SK-N-SH treated with all-trans-retinoic acid at 6 μM for 48 hours (cell line): ENCODE data around the gene ATF6.

Experiments used
- ARNTL ChIP-seq: fragments of 450-650 bp; formaldehyde crosslinking; IDR thresholded peaks from 2 replicates; pipeline ENCODE4 v1.5.0; 2020; ENCODE audit warnings: low read depth, mild to moderate bottlenecking, moderate library complexity, borderline replicate concordance
- BACH2 ChIP-seq: fragments of 250-450 bp; sonication (Bioruptor Pico); IDR thresholded peaks from 2 replicates; pipeline ENCODE4 v1.9.0; 2021; ENCODE audit warnings: mild to moderate bottlenecking, borderline replicate concordance
- CREB5 ChIP-seq: fragments of 250-450 bp; sonication (Bioruptor Pico); IDR thresholded peaks from 2 replicates; pipeline ENCODE4 v1.5.1; 2020; ENCODE audit warnings: low read depth, mild to moderate bottlenecking, moderate library complexity
- CSDC2 ChIP-seq: fragments of 250-450 bp; sonication (Bioruptor Pico); IDR thresholded peaks from 2 replicates; pipeline ENCODE4 v1.5.0; 2020; ENCODE audit warnings: mild to moderate bottlenecking, moderate library complexity
- GLIS3 ChIP-seq: fragments of 250-450 bp; sonication (Bioruptor Pico); IDR thresholded peaks from 2 replicates; pipeline ENCODE4 v1.5.0; 2020; ENCODE audit warnings: mild to moderate bottlenecking, moderate library complexity
- OSR1 ChIP-seq: fragments of 250-450 bp; sonication (Bioruptor Pico); IDR thresholded peaks from 2 replicates; pipeline ENCODE4 v1.8.0; 2022; ENCODE audit warnings: moderate library complexity, mild to moderate bottlenecking, inconsistent platforms
- PATZ1 ChIP-seq: fragments of 250-450 bp; sonication (Bioruptor Pico); IDR thresholded peaks from 2 replicates; pipeline ENCODE4 v1.8.0; 2020; ENCODE audit warnings: mild to moderate bottlenecking, moderate library complexity, borderline replicate concordance
- SNAI2 ChIP-seq: fragments of 250-450 bp; sonication (Bioruptor Pico); IDR thresholded peaks from 2 replicates; pipeline ENCODE4 v1.5.0; 2020; ENCODE audit warnings: mild to moderate bottlenecking, moderate library complexity
- TOX ChIP-seq: fragments of 250-450 bp; sonication (Bioruptor Pico); IDR thresholded peaks from 2 replicates; pipeline ENCODE4 v1.8.0; 2021; ENCODE audit warnings: mild to moderate bottlenecking, moderate library complexity, borderline replicate concordance
- TSHZ2 ChIP-seq: fragments of 250-450 bp; sonication (Bioruptor Pico); IDR thresholded peaks from 2 replicates; pipeline ENCODE4 v1.5.0; 2020; ENCODE audit warnings: mild to moderate bottlenecking, moderate library complexity
- ZFP3 ChIP-seq: fragments of 250-450 bp; sonication (Bioruptor Pico); IDR thresholded peaks from 2 replicates; pipeline ENCODE4 v1.5.0; 2020; ENCODE audit warnings: mild to moderate bottlenecking, moderate library complexity
- ZFP30 ChIP-seq: fragments of 450-650 bp; formaldehyde crosslinking; IDR thresholded peaks from 2 replicates; pipeline ENCODE4 v1.5.0; 2022; ENCODE audit warnings: mild to moderate bottlenecking, moderate library complexity
- ZNF565 ChIP-seq: fragments of 450-650 bp; formaldehyde crosslinking; conservative IDR thresholded peaks from 2 replicates; pipeline ENCODE4 v1.5.0; 2020; ENCODE audit warnings: low read depth, mild to moderate bottlenecking, moderate library complexity
- ZNF70 ChIP-seq: fragments of 450-650 bp; formaldehyde crosslinking; IDR thresholded peaks from 2 replicates; pipeline ENCODE4 v1.5.0; 2020; ENCODE audit warnings: mild to moderate bottlenecking, moderate library complexity

GRCh38 chr1:161940866-161941591 lies 174.9 kb downstream of the ATF6 start:
- no peak for TF ChIP-seq SNAI2 (CRISPR knock-in tag)
- TF ChIP-seq CSDC2: no peak
- no peak for TF ChIP-seq ZFP3
- no peak for TF ChIP-seq ARNTL (CRISPR knock-in tag)
- no peak for TF ChIP-seq BACH2 (CRISPR knock-in tag)
- TF ChIP-seq TSHZ2: no peak
- no peak for TF ChIP-seq GLIS3
- TF ChIP-seq ZNF70 (CRISPR knock-in tag): no peak
- no peak for TF ChIP-seq ZFP30 (CRISPR knock-in tag)
- no peak for TF ChIP-seq PATZ1
- no peak for TF ChIP-seq TOX (CRISPR knock-in tag)
- TF ChIP-seq CREB5 (CRISPR knock-in tag): no peak
- no peak for TF ChIP-seq ZNF565 (CRISPR knock-in tag)
- TF ChIP-seq OSR1 (CRISPR knock-in tag): no peak
